K562 (cell line): ENCODE results near the gene TCFL5. TPM values are rescaled to one million over a fixed set of nuclear protein-coding genes. Genes with fewer than 3 reads are reported as not detected.

Source experiments
- ATF1 ChIP-seq, 2 experiments: fragments of 450-650 bp in 1 of 2; IDR thresholded peaks; 2 replicates each; pipeline ENCODE4 v1.6.1; 2016; ENCODE audit warnings: missing compliant biosample characterization in 1 of 2, missing genetic modification characterization in 1 of 2
- HDAC2 ChIP-seq: fragments of 450-650 bp; IDR thresholded peaks from 2 replicates; pipeline ENCODE4 v1.6.1; 2016; ENCODE audit warnings: mild to moderate bottlenecking
- HMGN3 ChIP-seq: IDR thresholded peaks from 2 replicates; pipeline ENCODE4 v1.6.1; 2011; ENCODE audit warnings: borderline replicate concordance, low read depth, mild to moderate bottlenecking, mixed read lengths, low read length; ENCODE audit not compliant: insufficient read length; ENCODE audit errors: extremely low read depth
- KDM2B ChIP-seq: fragments of 250-450 bp; sonication (Bioruptor Pico); IDR thresholded peaks from 2 replicates; pipeline ENCODE4 v1.8.0; 2021; ENCODE audit warnings: mild to moderate bottlenecking, moderate library complexity
- MED1 ChIP-seq: sonication (generic); formaldehyde crosslinking; IDR thresholded peaks from 2 replicates; pipeline ENCODE4 v1.8.1; 2023; ENCODE audit warnings: missing genetic modification reagents, borderline replicate concordance
- MTA3 ChIP-seq: fragments of 450-650 bp; formaldehyde crosslinking; IDR thresholded peaks from 2 replicates; pipeline ENCODE4 v1.6.1; 2017; ENCODE audit warnings: mild to moderate bottlenecking, borderline replicate concordance
- NFE2 ChIP-seq: IDR thresholded peaks from 2 replicates; pipeline ENCODE4 v1.6.1; 2014; ENCODE audit warnings: antibody characterized with exemption, low read depth
- SMAD4 ChIP-seq: fragments of 250-450 bp; sonication (Bioruptor Pico); conservative IDR thresholded peaks from 2 replicates; pipeline ENCODE4 v1.8.0; 2021; ENCODE audit warnings: inconsistent platforms, mild to moderate bottlenecking, moderate library complexity
- SPI1 ChIP-seq: IDR thresholded peaks from 2 replicates; pipeline ENCODE4 v1.6.1; 2011; ENCODE audit warnings: low read depth, low read length, control low read depth, borderline replicate concordance
- ZNF133 ChIP-seq: fragments of 250-450 bp; sonication (Bioruptor Pico); IDR thresholded peaks from 2 replicates; pipeline ENCODE4 v1.4.0; 2020; ENCODE audit warnings: mild to moderate bottlenecking
- ZNF23 ChIP-seq: fragments of 250-450 bp; sonication (Bioruptor Pico); IDR thresholded peaks from 2 replicates; pipeline ENCODE4 v1.4.0; 2020; ENCODE audit warnings: mild to moderate bottlenecking
- polyA plus RNA-seq, 8 experiments: library from polyadenylated mRNA; depleted of rRNA in 4 of 8; stranded (reverse) in 5 of 8; unstranded in 3 of 8; fragments of >200 nt; fragmentation: Nextera tagmentation in 2 of 8; fragmentation: Illumina TruSeq in 1 of 8; extraction: Ambion mirVana in 2 of 8; extraction: Trizol in 1 of 8; gene quantifications; 2 replicates each; pipeline versions ENCODE4 v1.2.1 to v1.2.3, GENCODE V29; 2011 to 2014; ENCODE audit warnings: inconsistent platforms in 1 of 8, missing spikeins in 1 of 8
- total RNA-seq, 7 experiments: library from RNA; depleted of rRNA in 6 of 7; stranded (reverse); fragments of >200 nt in 6 of 7; fragmentation: Illumina TruSeq in 2 of 7; extraction: Trizol in 2 of 7; gene quantifications; 2 replicates each; pipeline versions ENCODE4 v1.2.1 to v1.2.3, GENCODE V29; 2011 to 2021; ENCODE audit warnings: low replicate concordance in 1 of 7
- TF ChIP-seq, protein P1 (sequence below): fragments of 200-600 bp; sonication (generic); IDR thresholded peaks from one replicate; pipeline ENCODE4 v1.6.1; 2012; ENCODE audit warnings: mild to moderate bottlenecking, low read depth, low read length, inconsistent platforms
- TF ChIP-seq, protein P2 (sequence below): fragments of 450-650 bp; IDR thresholded peaks from 2 replicates; pipeline ENCODE4 v1.6.1; 2016; ENCODE audit warnings: low read depth, mild to moderate bottlenecking, moderate library complexity
- TF ChIP-seq, protein P3 (sequence below): sonication (generic); formaldehyde crosslinking; IDR thresholded peaks from 2 replicates; pipeline ENCODE4 v1.8.1; 2023; ENCODE audit warnings: mild to moderate bottlenecking, missing genetic modification reagents

TCFL5 gene
- total and polyA plus RNA-seq, 9 of the 15 experiments (the other 6 are each of a cell fraction or from before 2014, with no cell fraction given): 1.00 to 12.6 (median 9.1) TPM

DNA sequence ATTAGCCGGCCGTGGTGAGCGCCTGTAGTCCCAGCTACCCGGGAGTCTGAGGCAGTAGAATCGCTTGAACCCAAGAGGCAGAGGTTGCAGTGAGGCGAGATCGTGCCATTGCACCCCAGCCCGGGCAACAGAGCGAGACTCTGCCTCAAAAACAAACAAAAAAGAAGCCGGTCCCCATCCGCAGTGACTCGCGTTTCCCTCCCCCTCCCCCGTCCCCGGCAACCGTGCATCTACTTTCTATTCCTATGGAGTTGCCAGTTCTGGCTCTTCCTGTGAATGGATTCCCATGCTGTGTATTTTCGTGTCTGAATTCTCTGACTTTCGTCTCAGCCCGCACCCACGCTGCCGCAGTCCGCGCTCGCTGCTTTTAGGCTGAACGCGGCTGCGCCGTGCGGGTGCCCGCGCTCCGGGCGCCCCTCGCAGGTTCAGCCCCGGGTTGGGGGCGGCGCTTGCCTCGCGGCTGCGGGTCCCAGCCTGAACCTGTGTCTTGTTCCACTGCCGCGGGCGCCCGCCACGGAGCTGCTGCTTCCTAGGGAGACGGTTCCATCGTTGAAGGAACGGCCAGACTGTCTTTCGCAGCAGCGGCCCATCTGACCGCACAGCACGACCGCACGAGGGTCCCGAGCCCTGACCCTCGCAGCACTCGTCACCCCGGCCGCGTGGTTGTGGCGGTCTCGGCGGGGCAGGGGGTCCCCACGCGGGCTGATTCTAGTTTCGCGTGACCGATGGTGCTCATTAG is 66.4 kb downstream of the TCFL5 start (continued):
- TF ChIP-seq, protein P1, sequence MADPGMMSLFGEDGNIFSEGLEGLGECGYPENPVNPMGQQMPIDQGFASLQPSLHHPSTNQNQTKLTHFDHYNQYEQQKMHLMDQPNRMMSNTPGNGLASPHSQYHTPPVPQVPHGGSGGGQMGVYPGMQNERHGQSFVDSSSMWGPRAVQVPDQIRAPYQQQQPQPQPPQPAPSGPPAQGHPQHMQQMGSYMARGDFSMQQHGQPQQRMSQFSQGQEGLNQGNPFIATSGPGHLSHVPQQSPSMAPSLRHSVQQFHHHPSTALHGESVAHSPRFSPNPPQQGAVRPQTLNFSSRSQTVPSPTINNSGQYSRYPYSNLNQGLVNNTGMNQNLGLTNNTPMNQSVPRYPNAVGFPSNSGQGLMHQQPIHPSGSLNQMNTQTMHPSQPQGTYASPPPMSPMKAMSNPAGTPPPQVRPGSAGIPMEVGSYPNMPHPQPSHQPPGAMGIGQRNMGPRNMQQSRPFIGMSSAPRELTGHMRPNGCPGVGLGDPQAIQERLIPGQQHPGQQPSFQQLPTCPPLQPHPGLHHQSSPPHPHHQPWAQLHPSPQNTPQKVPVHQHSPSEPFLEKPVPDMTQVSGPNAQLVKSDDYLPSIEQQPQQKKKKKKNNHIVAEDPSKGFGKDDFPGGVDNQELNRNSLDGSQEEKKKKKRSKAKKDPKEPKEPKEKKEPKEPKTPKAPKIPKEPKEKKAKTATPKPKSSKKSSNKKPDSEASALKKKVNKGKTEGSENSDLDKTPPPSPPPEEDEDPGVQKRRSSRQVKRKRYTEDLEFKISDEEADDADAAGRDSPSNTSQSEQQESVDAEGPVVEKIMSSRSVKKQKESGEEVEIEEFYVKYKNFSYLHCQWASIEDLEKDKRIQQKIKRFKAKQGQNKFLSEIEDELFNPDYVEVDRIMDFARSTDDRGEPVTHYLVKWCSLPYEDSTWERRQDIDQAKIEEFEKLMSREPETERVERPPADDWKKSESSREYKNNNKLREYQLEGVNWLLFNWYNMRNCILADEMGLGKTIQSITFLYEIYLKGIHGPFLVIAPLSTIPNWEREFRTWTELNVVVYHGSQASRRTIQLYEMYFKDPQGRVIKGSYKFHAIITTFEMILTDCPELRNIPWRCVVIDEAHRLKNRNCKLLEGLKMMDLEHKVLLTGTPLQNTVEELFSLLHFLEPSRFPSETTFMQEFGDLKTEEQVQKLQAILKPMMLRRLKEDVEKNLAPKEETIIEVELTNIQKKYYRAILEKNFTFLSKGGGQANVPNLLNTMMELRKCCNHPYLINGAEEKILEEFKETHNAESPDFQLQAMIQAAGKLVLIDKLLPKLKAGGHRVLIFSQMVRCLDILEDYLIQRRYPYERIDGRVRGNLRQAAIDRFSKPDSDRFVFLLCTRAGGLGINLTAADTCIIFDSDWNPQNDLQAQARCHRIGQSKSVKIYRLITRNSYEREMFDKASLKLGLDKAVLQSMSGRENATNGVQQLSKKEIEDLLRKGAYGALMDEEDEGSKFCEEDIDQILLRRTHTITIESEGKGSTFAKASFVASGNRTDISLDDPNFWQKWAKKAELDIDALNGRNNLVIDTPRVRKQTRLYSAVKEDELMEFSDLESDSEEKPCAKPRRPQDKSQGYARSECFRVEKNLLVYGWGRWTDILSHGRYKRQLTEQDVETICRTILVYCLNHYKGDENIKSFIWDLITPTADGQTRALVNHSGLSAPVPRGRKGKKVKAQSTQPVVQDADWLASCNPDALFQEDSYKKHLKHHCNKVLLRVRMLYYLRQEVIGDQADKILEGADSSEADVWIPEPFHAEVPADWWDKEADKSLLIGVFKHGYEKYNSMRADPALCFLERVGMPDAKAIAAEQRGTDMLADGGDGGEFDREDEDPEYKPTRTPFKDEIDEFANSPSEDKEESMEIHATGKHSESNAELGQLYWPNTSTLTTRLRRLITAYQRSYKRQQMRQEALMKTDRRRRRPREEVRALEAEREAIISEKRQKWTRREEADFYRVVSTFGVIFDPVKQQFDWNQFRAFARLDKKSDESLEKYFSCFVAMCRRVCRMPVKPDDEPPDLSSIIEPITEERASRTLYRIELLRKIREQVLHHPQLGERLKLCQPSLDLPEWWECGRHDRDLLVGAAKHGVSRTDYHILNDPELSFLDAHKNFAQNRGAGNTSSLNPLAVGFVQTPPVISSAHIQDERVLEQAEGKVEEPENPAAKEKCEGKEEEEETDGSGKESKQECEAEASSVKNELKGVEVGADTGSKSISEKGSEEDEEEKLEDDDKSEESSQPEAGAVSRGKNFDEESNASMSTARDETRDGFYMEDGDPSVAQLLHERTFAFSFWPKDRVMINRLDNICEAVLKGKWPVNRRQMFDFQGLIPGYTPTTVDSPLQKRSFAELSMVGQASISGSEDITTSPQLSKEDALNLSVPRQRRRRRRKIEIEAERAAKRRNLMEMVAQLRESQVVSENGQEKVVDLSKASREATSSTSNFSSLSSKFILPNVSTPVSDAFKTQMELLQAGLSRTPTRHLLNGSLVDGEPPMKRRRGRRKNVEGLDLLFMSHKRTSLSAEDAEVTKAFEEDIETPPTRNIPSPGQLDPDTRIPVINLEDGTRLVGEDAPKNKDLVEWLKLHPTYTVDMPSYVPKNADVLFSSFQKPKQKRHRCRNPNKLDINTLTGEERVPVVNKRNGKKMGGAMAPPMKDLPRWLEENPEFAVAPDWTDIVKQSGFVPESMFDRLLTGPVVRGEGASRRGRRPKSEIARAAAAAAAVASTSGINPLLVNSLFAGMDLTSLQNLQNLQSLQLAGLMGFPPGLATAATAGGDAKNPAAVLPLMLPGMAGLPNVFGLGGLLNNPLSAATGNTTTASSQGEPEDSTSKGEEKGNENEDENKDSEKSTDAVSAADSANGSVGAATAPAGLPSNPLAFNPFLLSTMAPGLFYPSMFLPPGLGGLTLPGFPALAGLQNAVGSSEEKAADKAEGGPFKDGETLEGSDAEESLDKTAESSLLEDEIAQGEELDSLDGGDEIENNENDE: no peak
- peak; percentile 30; the same call in 1 of the 2 replicates for TF ChIP-seq SMAD4
- TF ChIP-seq ATF1 (CRISPR knock-in tag; IDR thresholded peaks at IDR 0.05): no peak
- TF ChIP-seq ATF1 (tag; IDR thresholded peaks at IDR 0.05): no peak
- no peak for TF ChIP-seq SPI1
- TF ChIP-seq, protein P2, sequence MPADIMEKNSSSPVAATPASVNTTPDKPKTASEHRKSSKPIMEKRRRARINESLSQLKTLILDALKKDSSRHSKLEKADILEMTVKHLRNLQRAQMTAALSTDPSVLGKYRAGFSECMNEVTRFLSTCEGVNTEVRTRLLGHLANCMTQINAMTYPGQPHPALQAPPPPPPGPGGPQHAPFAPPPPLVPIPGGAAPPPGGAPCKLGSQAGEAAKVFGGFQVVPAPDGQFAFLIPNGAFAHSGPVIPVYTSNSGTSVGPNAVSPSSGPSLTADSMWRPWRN: no peak
- no peak for TF ChIP-seq ZNF23
- TF ChIP-seq NFE2: no peak
- TF ChIP-seq HDAC2: 0 out of 2 replicates have a peak, but pooled peaks have one; percentile 73
- TF ChIP-seq KDM2B (CRISPR knock-in tag): 0 out of 2 replicates have a peak, but pooled peaks have one; percentile 6
- peak; percentile 82 for TF ChIP-seq HMGN3
- TF ChIP-seq, protein P3, sequence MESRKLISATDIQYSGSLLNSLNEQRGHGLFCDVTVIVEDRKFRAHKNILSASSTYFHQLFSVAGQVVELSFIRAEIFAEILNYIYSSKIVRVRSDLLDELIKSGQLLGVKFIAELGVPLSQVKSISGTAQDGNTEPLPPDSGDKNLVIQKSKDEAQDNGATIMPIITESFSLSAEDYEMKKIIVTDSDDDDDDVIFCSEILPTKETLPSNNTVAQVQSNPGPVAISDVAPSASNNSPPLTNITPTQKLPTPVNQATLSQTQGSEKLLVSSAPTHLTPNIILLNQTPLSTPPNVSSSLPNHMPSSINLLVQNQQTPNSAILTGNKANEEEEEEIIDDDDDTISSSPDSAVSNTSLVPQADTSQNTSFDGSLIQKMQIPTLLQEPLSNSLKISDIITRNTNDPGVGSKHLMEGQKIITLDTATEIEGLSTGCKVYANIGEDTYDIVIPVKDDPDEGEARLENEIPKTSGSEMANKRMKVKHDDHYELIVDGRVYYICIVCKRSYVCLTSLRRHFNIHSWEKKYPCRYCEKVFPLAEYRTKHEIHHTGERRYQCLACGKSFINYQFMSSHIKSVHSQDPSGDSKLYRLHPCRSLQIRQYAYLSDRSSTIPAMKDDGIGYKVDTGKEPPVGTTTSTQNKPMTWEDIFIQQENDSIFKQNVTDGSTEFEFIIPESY: no peak
- no peak for TF ChIP-seq MED1
- TF ChIP-seq MTA3: 0 out of 2 replicates have a peak, but pooled peaks have one; percentile 39
- no peak for TF ChIP-seq ZNF133 (CRISPR knock-in tag)
